Mucosa of rectum (tissue), 2 donors: Measurements from ENCODE around the gene FBXO3.

Experiments
- H3K27ac ChIP-seq, 2 donors: one replicate each; pipeline ENCODE4 v1.7.0; 2013; ENCODE audit warnings: inconsistent platforms in 2 of 2, low read depth in 2 of 2, low read length in 2 of 2
- H3K27me3 ChIP-seq, 2 donors: one replicate each; pipeline ENCODE4 v1.7.0; 2013; ENCODE audit warnings: low read length in 2 of 2; ENCODE audit not compliant: control insufficient read depth in 2 of 2, insufficient read depth in 2 of 2
- H3K36me3 ChIP-seq, 2 donors: one replicate each; pipeline ENCODE4 v1.7.0; 2013; ENCODE audit warnings: low read length in 2 of 2; ENCODE audit not compliant: control insufficient read depth in 2 of 2, insufficient read depth in 2 of 2
- H3K4me1 ChIP-seq, 2 donors: one replicate each; pipeline ENCODE4 v1.7.0; 2013; ENCODE audit warnings: low read length in 2 of 2, mild to moderate bottlenecking in 1 of 2; ENCODE audit not compliant: control insufficient read depth in 2 of 2, insufficient read depth in 2 of 2
- H3K4me3 ChIP-seq, 2 donors: one replicate each; pipeline ENCODE4 v1.7.0; 2013; ENCODE audit warnings: low read length in 2 of 2
- H3K9ac ChIP-seq, 2 donors: one replicate each; pipeline ENCODE4 v1.7.0; 2013; ENCODE audit warnings: low read length in 2 of 2, low read depth in 1 of 2, mild to moderate bottlenecking in 1 of 2
- H3K9me3 ChIP-seq, 2 donors: one replicate each; pipeline ENCODE4 v1.7.0; 2013; ENCODE audit warnings: low read length in 2 of 2; ENCODE audit not compliant: control insufficient read depth in 2 of 2
- donor health status: healthy.
- donor health status: Normal muscosa, but diverticular disease.

Gene FBXO3

GRCh38 chr11:33772870-33773269 lies 1.4 kb downstream of the FBXO3 start:
- no peaks in the 10 kb centered on the region for H3K9me3 ChIP-seq
- H3K36me3 ChIP-seq, result peaks cover 3 to 21% of the 10 kb centered on the region in 2 donors
- H3K27me3 ChIP-seq, result peaks cover 10 to 16% of the 10 kb centered on the region in 2 donors
- no peak overlapping the region for H3K4me3 ChIP-seq
- H3K27ac ChIP-seq, result no peak overlapping the region
- peaks cover 9 to 10% of the 10 kb centered on the region in 2 donors for H3K4me1 ChIP-seq
- H3K9ac ChIP-seq, result no peak overlapping the region

DNA sequence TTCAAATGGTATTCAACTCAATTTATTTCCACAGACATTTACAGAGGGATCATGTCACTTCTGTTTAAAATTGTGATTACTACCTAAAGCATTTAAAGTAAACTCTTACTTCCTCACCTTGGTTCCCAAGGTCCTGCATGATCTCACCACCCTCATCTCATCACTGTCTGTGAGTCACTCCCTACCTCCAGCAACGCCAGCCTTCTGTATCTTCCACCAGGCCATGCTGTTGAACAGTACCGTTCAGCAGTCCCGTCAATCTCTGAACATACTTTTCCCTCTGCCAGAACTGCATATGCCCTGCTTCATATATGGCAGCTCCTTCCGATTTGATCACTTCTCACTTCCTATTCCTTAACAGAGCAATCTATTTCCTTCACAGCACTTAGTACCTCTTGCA lies 2.0 kb downstream of the FBXO3 start:
- Histone ChIP-seq H3K4me1 (peaks cover 9 to 10% of the 10 kb centered on the region in 2 donors), H3K4me3 (no peak overlapping the region), H3K27me3 (peaks cover 10 to 16% of the 10 kb centered on the region in 2 donors), H3K27ac (no peak overlapping the region), H3K9me3 (no peaks in the 10 kb centered on the region), H3K36me3 (peaks cover 3 to 26% of the 10 kb centered on the region in 2 donors), H3K9ac (no peak overlapping the region)

- Histone ChIP-seq H3K27me3 (peaks cover 4 to 7% of the 10 kb centered on the region in 2 donors), H3K4me1 (peaks cover 8 to 10% of the 10 kb centered on the region in 2 donors), H3K9ac (no peak overlapping the region), H3K27ac (no peak overlapping the region), H3K9me3 (no peaks in the 10 kb centered on the region), H3K4me3 (no peak overlapping the region), H3K36me3 (peaks cover 18 to 40% of the 10 kb centered on the region in 2 donors)
These were observed 4.1 kb downstream of the FBXO3 start for GRCh38 chr11:33770236-33770635.

GRCh38 chr11:33769542-33769941 lies 4.8 kb downstream of the FBXO3 start:
- Histone ChIP-seq H3K36me3 (peaks cover 18 to 45% of the 10 kb centered on the region in 2 donors), H3K9me3 (no peaks in the 10 kb centered on the region), H3K27me3 (no peaks in the 10 kb centered on the region), H3K27ac (no peak overlapping the region), H3K4me1 (peaks cover 2 to 4% of the 10 kb centered on the region in 2 donors), H3K4me3 (no peak overlapping the region), H3K9ac (no peak overlapping the region)

GRCh38 chr11:33767624-33768023 lies 6.7 kb downstream of the FBXO3 start:
- Histone ChIP-seq H3K27me3 (no peaks in the 10 kb centered on the region), H3K9ac (no peak overlapping the region), H3K27ac (no peak overlapping the region), H3K4me3 (no peak overlapping the region), H3K4me1 (no peaks in the 10 kb centered on the region), H3K9me3 (no peaks in the 10 kb centered on the region), H3K36me3 (peaks cover 22 to 58% of the 10 kb centered on the region in 2 donors)

- Histone ChIP-seq H3K9ac (no peak overlapping the region), H3K27ac (no peak overlapping the region), H3K4me3 (no peak overlapping the region), H3K4me1 (no peaks in the 10 kb centered on the region), H3K27me3 (no peaks in the 10 kb centered on the region), H3K9me3 (no peaks in the 10 kb centered on the region), H3K36me3 (peaks cover 24 to 57% of the 10 kb centered on the region in 2 donors)
These were observed 8.2 kb downstream of the FBXO3 start for GRCh38 chr11:33766085-33766484.

- H3K36me3 ChIP-seq, result peaks cover 39 to 49% of the 10 kb centered on the region in 2 donors
- H3K27ac ChIP-seq, result no peak overlapping the region
- H3K27me3 ChIP-seq, result no peaks in the 10 kb centered on the region
- H3K9me3 ChIP-seq, result no peaks in the 10 kb centered on the region
- no peaks in the 10 kb centered on the region for H3K4me1 ChIP-seq
- no peak overlapping the region for H3K9ac ChIP-seq
- H3K4me3 ChIP-seq, result no peak overlapping the region
These were observed 12.8 kb downstream of the FBXO3 start for GRCh38 chr11:33761471-33761870.

DNA sequence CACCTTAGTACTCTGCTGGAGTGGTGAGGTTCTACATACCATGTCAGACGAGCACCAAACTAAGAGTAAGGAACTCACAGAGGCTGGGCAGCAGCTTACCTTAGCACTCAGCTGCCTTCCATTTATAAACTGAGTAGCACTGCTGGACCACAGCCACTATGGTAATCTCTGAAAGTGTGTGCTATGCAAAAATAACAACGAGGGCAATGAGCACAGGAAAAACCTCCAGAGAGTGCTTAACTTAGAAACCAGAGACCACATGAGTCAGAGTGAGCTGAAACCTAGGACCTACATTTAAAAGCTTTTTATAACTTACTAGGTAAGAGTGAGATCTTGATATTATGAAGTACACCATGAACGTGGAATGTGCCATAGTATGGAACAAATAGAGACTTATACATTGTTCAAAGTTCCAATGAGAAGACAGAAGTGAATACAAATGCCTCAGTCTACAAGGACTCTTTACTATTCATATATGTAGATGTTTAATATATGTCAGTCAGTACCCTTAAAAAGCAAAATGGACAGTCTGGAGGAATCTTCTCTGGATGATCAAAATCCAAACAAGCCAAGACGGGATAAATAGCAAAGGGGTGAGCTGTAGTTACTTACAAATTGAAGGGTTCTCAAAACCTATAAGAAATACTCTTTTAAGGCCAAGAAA lies 20.9 kb downstream of the FBXO3 start:
- H3K4me3 ChIP-seq, result no peak overlapping the region
- H3K9ac ChIP-seq, result no peak overlapping the region
- H3K4me1 ChIP-seq, result no peaks in the 10 kb centered on the region
- H3K27me3 ChIP-seq, result no peaks in the 10 kb centered on the region
- peaks cover 40 to 46% of the 10 kb centered on the region in 2 donors for H3K36me3 ChIP-seq
- no peaks in the 10 kb centered on the region for H3K9me3 ChIP-seq
- H3K27ac ChIP-seq, result no peak overlapping the region

- no peak overlapping the region for H3K9ac ChIP-seq
- peaks cover 41 to 44% of the 10 kb centered on the region in 2 donors for H3K36me3 ChIP-seq
- no peak overlapping the region for H3K27ac ChIP-seq
- no peaks in the 10 kb centered on the region for H3K9me3 ChIP-seq
- H3K4me1 ChIP-seq, result no peaks in the 10 kb centered on the region
- no peaks in the 10 kb centered on the region for H3K27me3 ChIP-seq
- H3K4me3 ChIP-seq, result no peak overlapping the region
These were observed 22.4 kb downstream of the FBXO3 start for GRCh38 chr11:33751878-33752277.

DNA sequence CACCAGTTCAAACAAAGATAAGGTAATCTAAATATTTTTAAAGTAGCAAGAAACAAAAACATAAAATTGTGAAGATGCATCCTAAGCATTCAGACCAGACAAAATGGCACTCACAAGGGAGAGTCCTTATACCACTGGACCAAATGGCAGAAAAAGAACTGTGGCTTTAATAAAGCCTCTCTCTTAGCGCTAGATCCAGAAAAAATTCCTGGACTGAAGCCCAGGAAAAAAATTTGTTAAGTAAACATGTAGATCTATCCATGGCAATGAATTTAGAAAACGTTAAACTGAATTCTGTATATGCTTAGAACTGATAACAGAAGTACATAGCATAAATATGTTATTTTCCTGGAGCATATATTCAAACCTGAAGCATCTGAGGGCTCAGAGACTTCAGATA lies 26.3 kb downstream of the FBXO3 start:
- no peak overlapping the region for H3K9ac ChIP-seq
- H3K4me3 ChIP-seq, result no peak overlapping the region
- H3K27me3 ChIP-seq, result no peaks in the 10 kb centered on the region
- no peak overlapping the region for H3K27ac ChIP-seq
- peaks cover 20 to 39% of the 10 kb centered on the region in 2 donors for H3K36me3 ChIP-seq
- H3K9me3 ChIP-seq, result no peaks in the 10 kb centered on the region
- no peaks in the 10 kb centered on the region for H3K4me1 ChIP-seq
